ENCODE data around the gene HDGFL1.

The HDGFL1 gene

GRCh38 chr6:22575190-22575589, 5.8 kb downstream of the HDGFL1 start:
- H3K27ac ChIP-seq = no peak overlapping the region
- TF ChIP-seq ZFX (IDR thresholded peaks at IDR 0.05) (no peak), CTCF (conservative IDR thresholded peaks at IDR 0.05) (no peak)

GRCh38 chr6:22579439-22579838, 10.1 kb downstream of the HDGFL1 start:
- no peak overlapping the region for H3K27ac ChIP-seq
- TF ChIP-seq CTCF (conservative IDR thresholded peaks at IDR 0.05) (no peak), ZFX (IDR thresholded peaks at IDR 0.05) (no peak)

GRCh38 chr6:22580337-22580736, 11.0 kb downstream of the HDGFL1 start:
- no peak overlapping the region for H3K27ac ChIP-seq
- no peak for TF ChIP-seq ZFX (IDR thresholded peaks at IDR 0.05)
- TF ChIP-seq CTCF (conservative IDR thresholded peaks at IDR 0.05) = no peak

GRCh38 chr6:22582417-22583205, 13.2 kb downstream of the HDGFL1 start:
- no peak overlapping the region for H3K27ac ChIP-seq
- TF ChIP-seq ZFX (IDR thresholded peaks at IDR 0.05) (no peak), CTCF (conservative IDR thresholded peaks at IDR 0.05) (no peak)

GRCh38 chr6:22583230-22583629, 13.9 kb downstream of the HDGFL1 start:
- no peak overlapping the region for H3K27ac ChIP-seq
- TF ChIP-seq CTCF (conservative IDR thresholded peaks at IDR 0.05) (no peak), ZFX (IDR thresholded peaks at IDR 0.05) (no peak)

GRCh38 chr6:22583927-22584326, 14.6 kb downstream of the HDGFL1 start:
- H3K27ac ChIP-seq = no peak overlapping the region
- TF ChIP-seq CTCF (conservative IDR thresholded peaks at IDR 0.05) = no peak
- TF ChIP-seq ZFX (IDR thresholded peaks at IDR 0.05) = no peak

- TF ChIP-seq ZFX (IDR thresholded peaks at IDR 0.05) (no peak), CTCF (conservative IDR thresholded peaks at IDR 0.05) (no peak)
These were observed 19.8 kb downstream of the HDGFL1 start for GRCh38 chr6:22589118-22589517.

More at GRCh38 chr6:22589118-22589517, 19.8 kb downstream of the HDGFL1 start:
- H3K27ac ChIP-seq = no peak overlapping the region

Measured in C4-2B (cell line).